Cardiac muscle cell (in vitro differentiated cells and primary cell): Measurements from ENCODE around the gene GABRG3. TPM values are rescaled to one million over a fixed set of nuclear protein-coding genes. Genes with fewer than 3 reads are reported as not detected.

ENCODE experiments used
- DNase-seq, 2 donors: peaks; one replicate each; pipeline versions ENCODE4 v3.0.0 to v3.0.0-alpha.2; 2010 to 2017; ENCODE audit warnings: low read depth in 1 of 2, low spot score in 1 of 2
- H3K27ac ChIP-seq: fragments of 200-600 bp; sonication (generic); 2 replicates; pipeline ENCODE4 v1.5.1; 2016
- H3K27me3 ChIP-seq: fragments of 200-600 bp; sonication (generic); 2 replicates; pipeline ENCODE4 v1.6.0; 2016; ENCODE audit warnings: control low read depth
- H3K36me3 ChIP-seq: fragments of 200-600 bp; sonication (generic); 2 replicates; pipeline ENCODE4 v1.5.1; 2016; ENCODE audit warnings: control low read depth
- H3K4me1 ChIP-seq: fragments of 200-600 bp; sonication (generic); 2 replicates; pipeline ENCODE4 v1.8.1; 2017; ENCODE audit warnings: low read depth, mild to moderate bottlenecking, mixed run types
- H3K4me3 ChIP-seq: fragments of 200-600 bp; sonication (generic); 2 replicates; pipeline ENCODE4 v1.5.1; 2016; ENCODE audit warnings: mild to moderate bottlenecking
- H3K9me3 ChIP-seq: fragments of 200-600 bp; sonication (generic); 2 replicates; pipeline ENCODE4 v1.5.1; 2017; ENCODE audit warnings: low read depth, mild to moderate bottlenecking, control low read depth
- CTCF ChIP-seq: IDR thresholded peaks from 2 replicates; pipeline ENCODE4 v1.5.1; 2012; ENCODE audit warnings: low read depth, mild to moderate bottlenecking, low read length
- polyA plus RNA-seq: library from polyadenylated mRNA; unstranded; fragments of >200 nt; fragmentation: Nextera tagmentation; extraction: Ambion mirVana; gene quantifications from 2 replicates; pipeline ENCODE4 v1.2.1, GENCODE V29; 2016
- total RNA-seq: library from RNA; depleted of rRNA; stranded (reverse); fragments of >200 nt; gene quantifications from 2 replicates; pipeline ENCODE4 v1.2.3, GENCODE V29; 2016

Gene GABRG3
- total and polyA plus RNA-seq, 2 experiments from 2014 or later: not detected

GRCh38 chr15:27135151-27135550 lies 164.2 kb downstream of the GABRG3 start:
- no peak for TF ChIP-seq CTCF
- Histone ChIP-seq H3K27me3 (no peaks in the 10 kb centered on the region), H3K4me1 (no peaks in the 10 kb centered on the region), H3K27ac (no peak overlapping the region), H3K4me3 (no peak overlapping the region), H3K9me3 (no peaks in the 10 kb centered on the region), H3K36me3 (no peaks in the 10 kb centered on the region)
- no peak for DNase-seq

GRCh38 chr15:27137127-27137526 lies 166.1 kb downstream of the GABRG3 start:
- H3K27me3 ChIP-seq: no peaks in the 10 kb centered on the region
- no peak overlapping the region for H3K27ac ChIP-seq
- no peak for TF ChIP-seq CTCF
- no peak for DNase-seq
- H3K4me3 ChIP-seq: no peak overlapping the region
- no peaks in the 10 kb centered on the region for H3K4me1 ChIP-seq
- no peaks in the 10 kb centered on the region for H3K9me3 ChIP-seq
- H3K36me3 ChIP-seq: no peaks in the 10 kb centered on the region

- Histone ChIP-seq H3K36me3 (no peaks in the 10 kb centered on the region), H3K27me3 (no peaks in the 10 kb centered on the region), H3K9me3 (no peaks in the 10 kb centered on the region), H3K4me1 (no peaks in the 10 kb centered on the region), H3K4me3 (no peak overlapping the region), H3K27ac (no peak overlapping the region)
- TF ChIP-seq CTCF: no peak
- no peak for DNase-seq
Observed at GRCh38 chr15:27165590-27165989, 194.6 kb downstream of the GABRG3 start.

GRCh38 chr15:27166917-27167316 lies 195.9 kb downstream of the GABRG3 start:
- TF ChIP-seq CTCF: no peak
- Histone ChIP-seq H3K27ac (no peak overlapping the region), H3K36me3 (no peaks in the 10 kb centered on the region), H3K9me3 (no peaks in the 10 kb centered on the region), H3K4me1 (no peaks in the 10 kb centered on the region), H3K27me3 (no peaks in the 10 kb centered on the region), H3K4me3 (no peak overlapping the region)
- no peak for DNase-seq

- Histone ChIP-seq H3K4me1 (no peaks in the 10 kb centered on the region), H3K9me3 (no peaks in the 10 kb centered on the region), H3K4me3 (no peak overlapping the region), H3K27me3 (no peaks in the 10 kb centered on the region), H3K27ac (no peak overlapping the region), H3K36me3 (no peaks in the 10 kb centered on the region)
- no peak for TF ChIP-seq CTCF
- DNase-seq: no peak
Observed at GRCh38 chr15:27167738-27168137, 196.8 kb downstream of the GABRG3 start.

GRCh38 chr15:27170851-27171250 lies 199.9 kb downstream of the GABRG3 start:
- DNase-seq: no peak
- no peak overlapping the region for H3K27ac ChIP-seq
- no peak for TF ChIP-seq CTCF
- H3K4me3 ChIP-seq: no peak overlapping the region
- no peaks in the 10 kb centered on the region for H3K9me3 ChIP-seq
- H3K4me1 ChIP-seq: no peaks in the 10 kb centered on the region
- H3K27me3 ChIP-seq: no peaks in the 10 kb centered on the region
- no peaks in the 10 kb centered on the region for H3K36me3 ChIP-seq
